ENCODE measurements around the gene ALPP.

DNA sequence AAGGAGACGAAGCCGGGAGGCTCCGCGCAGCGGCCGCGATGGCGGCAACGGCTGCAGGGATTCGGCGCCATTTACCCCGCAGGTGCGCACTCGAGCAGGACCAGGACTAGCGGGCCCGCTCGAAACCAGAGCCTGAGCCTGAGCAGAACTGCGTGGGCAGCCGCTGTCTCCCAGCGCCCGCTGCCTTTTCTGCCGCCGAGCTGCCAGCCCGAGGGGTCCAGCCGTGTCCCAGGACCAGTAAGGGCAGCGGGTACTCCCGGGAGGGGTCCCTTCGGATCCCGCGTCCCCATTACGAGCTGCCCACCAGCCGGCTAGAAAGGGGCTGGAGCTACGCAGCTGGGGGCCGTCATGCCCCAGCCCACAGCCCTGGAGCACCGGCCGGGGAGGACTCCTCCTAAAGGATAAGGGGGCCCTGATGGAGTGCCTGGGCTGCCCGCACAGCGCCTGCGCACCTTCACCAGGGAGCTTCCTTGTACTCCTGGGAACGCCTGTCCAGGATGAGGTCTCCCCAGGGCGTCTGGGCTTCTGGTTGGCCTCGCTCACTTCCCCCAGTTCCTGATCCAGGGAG is 9.9 kb downstream of the ALPP start:
- TF ChIP-seq EZH2phosphoT487 (IDR thresholded peaks at IDR 0.05; ENCODE audit: borderline replicate concordance, low read depth, low read length) = no peak
- TF ChIP-seq, protein P1, sequence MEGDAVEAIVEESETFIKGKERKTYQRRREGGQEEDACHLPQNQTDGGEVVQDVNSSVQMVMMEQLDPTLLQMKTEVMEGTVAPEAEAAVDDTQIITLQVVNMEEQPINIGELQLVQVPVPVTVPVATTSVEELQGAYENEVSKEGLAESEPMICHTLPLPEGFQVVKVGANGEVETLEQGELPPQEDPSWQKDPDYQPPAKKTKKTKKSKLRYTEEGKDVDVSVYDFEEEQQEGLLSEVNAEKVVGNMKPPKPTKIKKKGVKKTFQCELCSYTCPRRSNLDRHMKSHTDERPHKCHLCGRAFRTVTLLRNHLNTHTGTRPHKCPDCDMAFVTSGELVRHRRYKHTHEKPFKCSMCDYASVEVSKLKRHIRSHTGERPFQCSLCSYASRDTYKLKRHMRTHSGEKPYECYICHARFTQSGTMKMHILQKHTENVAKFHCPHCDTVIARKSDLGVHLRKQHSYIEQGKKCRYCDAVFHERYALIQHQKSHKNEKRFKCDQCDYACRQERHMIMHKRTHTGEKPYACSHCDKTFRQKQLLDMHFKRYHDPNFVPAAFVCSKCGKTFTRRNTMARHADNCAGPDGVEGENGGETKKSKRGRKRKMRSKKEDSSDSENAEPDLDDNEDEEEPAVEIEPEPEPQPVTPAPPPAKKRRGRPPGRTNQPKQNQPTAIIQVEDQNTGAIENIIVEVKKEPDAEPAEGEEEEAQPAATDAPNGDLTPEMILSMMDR (conservative IDR thresholded peaks at IDR 0.05; ENCODE audit: low read length) = no peak
